Hepatocyte (in vitro differentiated cells): ENCODE data around the gene ADGRG7. TPM values are rescaled to one million over a fixed set of nuclear protein-coding genes. Genes with fewer than 3 reads are reported as not detected.

Experiments
- DNase-seq: peaks from one replicate; pipeline ENCODE4 v3.0.0-alpha.2; 2016; ENCODE audit warnings: low spot score
- H2AFZ ChIP-seq: fragments of 200-600 bp; sonication (generic); 2 replicates; pipeline ENCODE4 v1.6.0; 2016; ENCODE audit warnings: antibody characterized with exemption, mild to moderate bottlenecking
- H3K27ac ChIP-seq: fragments of 200-600 bp; sonication (generic); 2 replicates; pipeline ENCODE4 v1.5.1; 2016; ENCODE audit warnings: mild to moderate bottlenecking
- H3K27me3 ChIP-seq: fragments of 200-600 bp; sonication (generic); 2 replicates; pipeline ENCODE4 v1.6.1; 2016
- H3K36me3 ChIP-seq: fragments of 200-600 bp; sonication (generic); replicated peaks from 2 replicates; pipeline ENCODE4 v1.5.1; 2016; ENCODE audit warnings: low read depth; ENCODE audit not compliant: insufficient read depth
- H3K4me1 ChIP-seq: fragments of 200-600 bp; sonication (generic); 2 replicates; pipeline ENCODE4 v1.5.1; 2016; ENCODE audit warnings: mild to moderate bottlenecking, moderate library complexity; ENCODE audit not compliant: insufficient read depth
- H3K4me2 ChIP-seq: fragments of 200-600 bp; sonication (generic); 2 replicates; pipeline ENCODE4 v1.6.0; 2016
- H3K4me3 ChIP-seq: fragments of 200-600 bp; sonication (generic); 2 replicates; pipeline ENCODE4 v1.5.1; 2016; ENCODE audit warnings: mild to moderate bottlenecking
- H3K79me2 ChIP-seq: fragments of 200-600 bp; sonication (generic); 2 replicates; pipeline ENCODE4 v1.6.0; 2017; ENCODE audit warnings: mild to moderate bottlenecking
- H3K9me2 ChIP-seq: fragments of 200-600 bp; sonication (generic); replicated peaks from 2 replicates; pipeline ENCODE4 v1.6.0; 2017; ENCODE audit warnings: mild to moderate bottlenecking; ENCODE audit not compliant: insufficient read depth
- H3K9me3 ChIP-seq: fragments of 200-600 bp; sonication (generic); 2 replicates; pipeline ENCODE4 v1.5.1; 2016; ENCODE audit warnings: low read depth, mild to moderate bottlenecking
- H4K20me1 ChIP-seq: fragments of 200-600 bp; sonication (generic); 2 replicates; pipeline ENCODE4 v1.6.0; 2016; ENCODE audit warnings: mild to moderate bottlenecking; ENCODE audit not compliant: insufficient read depth, poor library complexity, severe bottlenecking
- EZH2 ChIP-seq: fragments of 200-600 bp; sonication (generic); IDR thresholded peaks from 2 replicates; pipeline ENCODE4 v1.6.1; 2016; ENCODE audit warnings: antibody characterized with exemption, mild to moderate bottlenecking, borderline replicate concordance
- EZH2phosphoT487 ChIP-seq: fragments of 200-600 bp; sonication (generic); IDR thresholded peaks from one replicate; pipeline ENCODE4 v1.6.1; 2018; ENCODE audit warnings: antibody characterized with exemption, mild to moderate bottlenecking, low read depth, moderate library complexity; ENCODE audit not compliant: unreplicated experiment, severe bottlenecking
- WGBS: methylation state at CpG from one replicate; pipeline ENCODE4 v1.1.6; 2016; ENCODE audit warnings: low lambda C conversion rate; ENCODE audit errors: missing lambda C conversion rate; 5-methylcytosine and 5-hydroxymethylcytosine counted together
- polyA plus RNA-seq: library from polyadenylated mRNA; unstranded; fragments of >200 nt; fragmentation: Nextera tagmentation; extraction: Ambion mirVana; gene quantifications from 2 replicates; pipeline ENCODE4 v1.2.1, GENCODE V29; 2016
- small RNA-seq: library from RNA; depleted of rRNA; stranded (forward); fragments of <200 nt; gene quantifications from one replicate; pipeline ENCODE3, GENCODE V24; 2014
- total RNA-seq: library from RNA; depleted of rRNA; stranded (reverse); fragments of >200 nt; gene quantifications from 2 replicates; pipeline ENCODE4 v1.2.3, GENCODE V29; 2014
- TF ChIP-seq, protein P1 (sequence below): fragments of 200-600 bp; sonication (generic); IDR thresholded peaks from 2 replicates; pipeline ENCODE4 v1.5.1; 2016; ENCODE audit warnings: antibody characterized with exemption, mild to moderate bottlenecking; ENCODE audit not compliant: poor library complexity

The ADGRG7 gene
- total and polyA plus RNA-seq, 2 experiments from 2014 or later: 4.9 to 33.3 TPM

DNA sequence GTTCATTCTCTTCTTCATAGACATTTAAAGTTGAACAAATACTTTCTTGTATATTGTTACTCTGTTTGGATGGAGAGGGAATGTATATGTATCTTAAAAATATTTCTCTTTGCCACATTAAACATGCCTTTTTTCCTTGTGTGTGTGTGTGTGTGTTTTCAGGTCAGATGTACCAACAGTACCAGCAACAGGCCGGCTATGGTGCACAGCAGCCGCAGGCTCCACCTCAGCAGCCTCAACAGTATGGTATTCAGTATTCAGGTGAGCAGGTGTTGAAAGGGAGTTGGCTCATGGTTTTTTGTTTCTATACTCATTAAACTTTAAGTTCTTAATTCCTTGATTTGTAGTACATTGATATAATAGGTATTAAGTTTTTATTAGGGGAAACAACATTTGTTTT lies 135.3 kb downstream of the ADGRG7 start:
- Histone ChIP-seq H3K27ac (no peak overlapping the region), H4K20me1 (peaks cover 8% of the 10 kb centered on the region), H3K9me2 (no peaks in the 10 kb centered on the region), H3K79me2 (peaks cover 20% of the 10 kb centered on the region), H2AFZ (no peak overlapping the region), H3K9me3 (no peaks in the 10 kb centered on the region), H3K4me3 (no peak overlapping the region), H3K4me2 (no peak overlapping the region), H3K36me3 (peaks cover 20% of the 10 kb centered on the region), H3K27me3 (no peaks in the 10 kb centered on the region), H3K4me1 (no peaks in the 10 kb centered on the region)
- TF ChIP-seq EZH2phosphoT487: no peak
- TF ChIP-seq, protein P1, sequence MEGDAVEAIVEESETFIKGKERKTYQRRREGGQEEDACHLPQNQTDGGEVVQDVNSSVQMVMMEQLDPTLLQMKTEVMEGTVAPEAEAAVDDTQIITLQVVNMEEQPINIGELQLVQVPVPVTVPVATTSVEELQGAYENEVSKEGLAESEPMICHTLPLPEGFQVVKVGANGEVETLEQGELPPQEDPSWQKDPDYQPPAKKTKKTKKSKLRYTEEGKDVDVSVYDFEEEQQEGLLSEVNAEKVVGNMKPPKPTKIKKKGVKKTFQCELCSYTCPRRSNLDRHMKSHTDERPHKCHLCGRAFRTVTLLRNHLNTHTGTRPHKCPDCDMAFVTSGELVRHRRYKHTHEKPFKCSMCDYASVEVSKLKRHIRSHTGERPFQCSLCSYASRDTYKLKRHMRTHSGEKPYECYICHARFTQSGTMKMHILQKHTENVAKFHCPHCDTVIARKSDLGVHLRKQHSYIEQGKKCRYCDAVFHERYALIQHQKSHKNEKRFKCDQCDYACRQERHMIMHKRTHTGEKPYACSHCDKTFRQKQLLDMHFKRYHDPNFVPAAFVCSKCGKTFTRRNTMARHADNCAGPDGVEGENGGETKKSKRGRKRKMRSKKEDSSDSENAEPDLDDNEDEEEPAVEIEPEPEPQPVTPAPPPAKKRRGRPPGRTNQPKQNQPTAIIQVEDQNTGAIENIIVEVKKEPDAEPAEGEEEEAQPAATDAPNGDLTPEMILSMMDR: no peak
- no peak for TF ChIP-seq EZH2
- 96% methylated on average over 2 of the region's 2 CpGs for WGBS
- no peak for DNase-seq

Small RNA genes lying within 50 kb of the gene (small RNA-seq; reads per million reads assigned to genes)
- not detected for gene RF00322

Other genes starting within 250 kb of the ADGRG7 start
- 65.6 and 75.7 TPM in 2 replicates for gene TOMM70, start 208.5 kb upstream of the ADGRG7 start, total RNA-seq
- 18.7 and 23.2 TPM in 2 replicates for gene TOMM70, start 208.5 kb upstream of the ADGRG7 start, polyA plus RNA-seq
- gene LNP1, start 208.1 kb upstream of the ADGRG7 start, total RNA-seq: 4.3 and 5.8 TPM in 2 replicates
- gene LNP1, start 208.1 kb upstream of the ADGRG7 start, polyA plus RNA-seq: 1.1 and 1.9 TPM in 2 replicates
- gene TMEM45A, start 117.0 kb upstream of the ADGRG7 start, total RNA-seq: 70.7 and 82.6 TPM in 2 replicates
- 80.0 and 88.0 TPM in 2 replicates for gene TMEM45A, start 117.0 kb upstream of the ADGRG7 start, polyA plus RNA-seq
- 150 and 172 TPM in 2 replicates for gene TFG, start 99.9 kb downstream of the ADGRG7 start, total RNA-seq
- 216 and 228 TPM in 2 replicates for gene TFG, start 99.9 kb downstream of the ADGRG7 start, polyA plus RNA-seq